Peyer's patch (tissue), 4 donors: ENCODE measurements around the gene GNAS.

ENCODE experiments used
- CTCF ChIP-seq, 6 experiments: fragments of 450-650 bp in 4 of 6; fragments of 200-600 bp in 2 of 6; sonication (generic) in 1 of 6; IDR thresholded peaks; one replicate each; pipeline ENCODE4 v1.5.1; 2017 to 2019; ENCODE audit warnings: antibody characterized with exemption in 6 of 6, mild to moderate bottlenecking in 3 of 6, moderate library complexity in 1 of 6
- POLR2A ChIP-seq, 2 donors: fragments of 450-650 bp; IDR thresholded peaks; one replicate each; pipeline ENCODE4 v1.5.1; 2017; ENCODE audit warnings: antibody characterized with exemption in 2 of 2, mild to moderate bottlenecking in 2 of 2, moderate library complexity in 2 of 2

DNA sequence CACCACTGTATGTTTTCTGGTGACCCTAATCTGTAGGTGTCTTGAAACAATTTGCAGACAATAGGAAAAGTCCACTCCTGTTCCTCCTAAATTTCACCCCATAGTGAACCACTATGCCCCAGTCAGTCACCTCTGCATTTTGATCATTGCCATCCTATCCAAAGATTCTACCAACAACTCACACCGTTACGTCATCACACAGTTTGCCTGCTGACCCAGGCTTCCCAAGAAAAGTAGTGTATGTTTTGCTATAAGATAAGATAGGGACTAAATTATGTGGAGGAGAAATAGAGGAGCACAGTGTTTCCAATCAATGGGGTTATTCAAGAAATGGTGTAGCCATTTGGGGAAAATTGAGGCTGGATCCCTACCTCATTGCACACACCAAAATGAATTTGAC lies 58.8 kb downstream of the GNAS start:
- no peak for TF ChIP-seq POLR2A (IDR thresholded peaks at IDR 0.05)
- TF ChIP-seq CTCF (IDR thresholded peaks at IDR 0.05) = no peak
